Stimulated activated CD4-positive, alpha-beta T cell treated with anti-CD3 and anti-CD28 coated beads, Interleukin-4, amount 100 ng/mL, for 24 hours (primary cell): ENCODE measurements around the gene GDNF.
"Not testable (repeated sequence)": the region's sequence is repeated elsewhere in the genome, so short reads cannot be mapped to it uniquely, and the experiment has no call there.

ENCODE experiments used
- DNase-seq: peaks from one replicate; pipeline ENCODE4 v3.0.0-alpha.2; 2020

GDNF gene

GRCh38 chr5:37812365-37812764 is 27.5 kb downstream of the GDNF start:
- DNase-seq, result no peak

GRCh38 chr5:37811866-37812265 is 28.0 kb downstream of the GDNF start:
- no peak for DNase-seq

GRCh38 chr5:37810311-37810710 is 29.5 kb downstream of the GDNF start:
- DNase-seq, result no peak

GRCh38 chr5:37808945-37809344 is 30.9 kb downstream of the GDNF start:
- no peak for DNase-seq

- no peak for DNase-seq
These were observed 32.1 kb downstream of the GDNF start for GRCh38 chr5:37807621-37808301.

- no peak for DNase-seq
These were observed 32.8 kb downstream of the GDNF start for GRCh38 chr5:37807015-37807414.

- no peak for DNase-seq
These were observed 33.4 kb downstream of the GDNF start for GRCh38 chr5:37806476-37806875.

GRCh38 chr5:37806016-37806415 is 33.8 kb downstream of the GDNF start:
- DNase-seq, result no peak

GRCh38 chr5:37804401-37804800 is 35.4 kb downstream of the GDNF start:
- no peak for DNase-seq

GRCh38 chr5:37803487-37803886 is 36.4 kb downstream of the GDNF start:
- no peak for DNase-seq

GRCh38 chr5:37801521-37801920 is 38.3 kb downstream of the GDNF start:
- no peak for DNase-seq

GRCh38 chr5:37799865-37800421 is 39.9 kb downstream of the GDNF start:
- no peak for DNase-seq

GRCh38 chr5:37796435-37796834 is 43.4 kb downstream of the GDNF start:
- not testable (repeated sequence) for DNase-seq

GRCh38 chr5:37795292-37795691 is 44.5 kb downstream of the GDNF start:
- DNase-seq, result not testable (repeated sequence)

GRCh38 chr5:37792975-37793631 is 46.7 kb downstream of the GDNF start:
- DNase-seq, result no peak

- no peak for DNase-seq
These were observed 48.5 kb downstream of the GDNF start for GRCh38 chr5:37791321-37791720.

GRCh38 chr5:37789991-37790390 is 49.9 kb downstream of the GDNF start:
- DNase-seq, result no peak

GRCh38 chr5:37787742-37788141 is 52.1 kb downstream of the GDNF start:
- DNase-seq, result no peak

GRCh38 chr5:37786862-37787519 is 52.9 kb downstream of the GDNF start:
- no peak for DNase-seq

GRCh38 chr5:37786416-37786815 is 53.4 kb downstream of the GDNF start:
- no peak for DNase-seq

- DNase-seq, result not testable (repeated sequence)
These were observed 58.4 kb downstream of the GDNF start for GRCh38 chr5:37781409-37781808.

GRCh38 chr5:37777432-37778130 is 62.3 kb downstream of the GDNF start:
- DNase-seq, result no peak

GRCh38 chr5:37776826-37777225 is 63.0 kb downstream of the GDNF start:
- no peak for DNase-seq
